GM23248 (cell line): ENCODE data around the gene SPACA7.

Experiments used
- EZH2 ChIP-seq: fragments of 200-600 bp; sonication (generic); IDR thresholded peaks from 2 replicates; pipeline ENCODE4 v1.6.1; 2018; ENCODE audit warnings: antibody characterized with exemption, mild to moderate bottlenecking; ENCODE audit not compliant: insufficient read depth, poor library complexity, severe bottlenecking
- EZH2phosphoT487 ChIP-seq: fragments of 200-600 bp; sonication (generic); IDR thresholded peaks from 2 replicates; pipeline ENCODE4 v1.6.1; 2018; ENCODE audit warnings: antibody characterized with exemption, moderate library complexity, mild to moderate bottlenecking, low read depth; ENCODE audit not compliant: insufficient read depth

DNA sequence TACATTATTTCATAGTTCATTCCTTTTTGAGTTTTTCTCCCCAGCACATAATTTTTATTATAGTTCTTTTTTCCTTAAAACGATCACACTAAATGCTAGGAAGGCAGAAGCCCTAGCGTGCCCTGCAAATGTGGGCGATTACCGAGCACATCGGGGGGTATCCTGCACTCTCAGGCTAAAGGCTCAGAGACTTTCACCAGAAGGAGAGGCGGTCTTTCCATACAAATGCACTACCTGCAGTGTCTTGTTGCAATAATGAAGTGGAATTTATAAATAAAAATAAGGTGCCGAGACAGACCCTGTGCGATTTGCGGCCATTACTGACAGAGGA, 29.3 kb upstream of the SPACA7 start:
- TF ChIP-seq EZH2 (no peak), EZH2phosphoT487 (no peak)
